ENCODE results near the gene VWDE. TPM values are rescaled to one million over a fixed set of nuclear protein-coding genes. Genes with fewer than 3 reads are reported as not detected.

VWDE gene
- total RNA-seq, 1 donor from 2014 or later: 12.4 TPM

DNA sequence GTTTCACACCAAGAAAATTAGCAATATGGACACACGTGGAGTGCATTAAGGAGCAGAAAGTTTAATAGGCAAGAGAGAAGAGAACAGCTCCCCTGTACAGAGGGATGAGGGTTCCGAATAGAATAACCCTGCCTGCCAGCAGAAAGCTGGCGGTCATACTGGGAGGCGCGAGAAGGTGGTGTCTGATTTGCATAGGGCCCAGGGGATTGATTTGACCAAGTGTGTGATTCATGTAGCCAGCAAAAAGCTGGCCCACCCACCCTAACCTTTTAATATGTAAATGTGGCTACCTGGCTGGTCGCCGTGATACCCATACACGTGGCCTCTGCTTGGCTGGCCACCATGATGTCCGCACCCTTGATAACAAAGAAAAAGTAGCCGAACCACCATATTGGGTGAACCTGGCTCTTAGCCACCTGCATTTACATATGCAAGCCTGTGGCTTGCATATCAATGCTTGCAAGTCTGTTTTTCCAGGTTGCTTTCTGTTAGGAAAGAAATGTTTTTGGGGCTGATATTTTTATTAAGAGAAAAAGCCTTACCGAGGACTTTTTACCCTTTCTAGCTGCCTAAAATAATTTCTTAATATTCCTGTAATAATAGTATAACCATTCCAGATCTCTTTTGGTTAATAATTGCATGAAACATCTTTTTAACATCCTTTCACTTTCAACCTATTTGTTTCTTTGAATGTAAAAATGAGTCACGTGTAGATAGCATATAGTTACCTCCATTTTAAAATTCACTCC, 20.5 kb upstream of the VWDE start:
- TF ChIP-seq, protein P1, sequence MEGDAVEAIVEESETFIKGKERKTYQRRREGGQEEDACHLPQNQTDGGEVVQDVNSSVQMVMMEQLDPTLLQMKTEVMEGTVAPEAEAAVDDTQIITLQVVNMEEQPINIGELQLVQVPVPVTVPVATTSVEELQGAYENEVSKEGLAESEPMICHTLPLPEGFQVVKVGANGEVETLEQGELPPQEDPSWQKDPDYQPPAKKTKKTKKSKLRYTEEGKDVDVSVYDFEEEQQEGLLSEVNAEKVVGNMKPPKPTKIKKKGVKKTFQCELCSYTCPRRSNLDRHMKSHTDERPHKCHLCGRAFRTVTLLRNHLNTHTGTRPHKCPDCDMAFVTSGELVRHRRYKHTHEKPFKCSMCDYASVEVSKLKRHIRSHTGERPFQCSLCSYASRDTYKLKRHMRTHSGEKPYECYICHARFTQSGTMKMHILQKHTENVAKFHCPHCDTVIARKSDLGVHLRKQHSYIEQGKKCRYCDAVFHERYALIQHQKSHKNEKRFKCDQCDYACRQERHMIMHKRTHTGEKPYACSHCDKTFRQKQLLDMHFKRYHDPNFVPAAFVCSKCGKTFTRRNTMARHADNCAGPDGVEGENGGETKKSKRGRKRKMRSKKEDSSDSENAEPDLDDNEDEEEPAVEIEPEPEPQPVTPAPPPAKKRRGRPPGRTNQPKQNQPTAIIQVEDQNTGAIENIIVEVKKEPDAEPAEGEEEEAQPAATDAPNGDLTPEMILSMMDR (IDR thresholded peaks at IDR 0.05; ENCODE audit: partially characterized antibody, unreplicated experiment): no peak
- no peak for DNase-seq
- peak overlapping the region; percentile 8 for H3K4me3 Mint-ChIP-seq (ENCODE audit: unreplicated experiment)
- H3K27ac Mint-ChIP-seq (ENCODE audit: unreplicated experiment): no peak overlapping the region
- peaks cover under 1% of the 10 kb centered on the region for H3K36me3 Mint-ChIP-seq (ENCODE audit: unreplicated experiment)
- H3K9me3 Mint-ChIP-seq (ENCODE audit: unreplicated experiment): peaks cover 11% of the 10 kb centered on the region
- H3K27me3 Mint-ChIP-seq (ENCODE audit: unreplicated experiment): peaks cover 3% of the 10 kb centered on the region
- peaks cover 3% of the 10 kb centered on the region for H3K4me1 Mint-ChIP-seq (ENCODE audit: low read depth, unreplicated experiment)

DNA sequence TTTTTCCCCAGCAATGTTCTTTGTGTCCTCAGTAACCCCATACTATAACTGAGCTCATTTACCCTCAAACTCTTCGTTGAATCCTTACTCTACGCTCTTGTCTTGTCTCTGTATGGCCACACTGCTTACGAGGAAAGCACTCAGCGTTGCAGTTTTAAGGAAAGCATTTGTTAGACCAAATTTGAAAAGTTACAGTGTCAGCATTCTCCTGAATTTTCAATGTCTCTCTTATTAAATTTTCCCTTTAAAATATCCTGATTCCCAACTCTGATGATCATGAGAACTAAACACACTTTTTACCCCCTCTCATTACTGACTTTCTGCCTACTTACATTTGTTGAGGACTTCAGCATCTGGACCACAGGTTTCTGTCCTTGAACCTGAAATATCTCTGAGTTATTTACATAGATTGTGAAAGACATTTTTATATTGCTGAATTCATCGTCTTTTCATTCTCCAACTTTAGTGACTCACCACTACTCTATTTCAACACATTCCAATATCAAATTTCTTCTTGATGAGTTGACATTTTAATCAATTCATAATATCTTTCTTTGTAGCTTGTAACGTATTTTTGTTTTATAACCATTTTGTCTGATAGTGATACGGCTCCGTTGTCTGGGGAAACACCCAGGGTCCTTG, 19.8 kb upstream of the VWDE start:
- Mint-ChIP-seq H3K27ac (ENCODE audit: unreplicated experiment) (no peak overlapping the region), H3K4me1 (ENCODE audit: low read depth, unreplicated experiment) (peaks cover 3% of the 10 kb centered on the region), H3K9me3 (ENCODE audit: unreplicated experiment) (peaks cover 11% of the 10 kb centered on the region), H3K4me3 (ENCODE audit: unreplicated experiment) (peak overlapping the region; percentile 8), H3K36me3 (ENCODE audit: unreplicated experiment) (no peaks in the 10 kb centered on the region), H3K27me3 (ENCODE audit: unreplicated experiment) (peaks cover 3% of the 10 kb centered on the region)
- no peak for DNase-seq
- TF ChIP-seq, protein P1 (IDR thresholded peaks at IDR 0.05; ENCODE audit: partially characterized antibody, unreplicated experiment): no peak

DNA sequence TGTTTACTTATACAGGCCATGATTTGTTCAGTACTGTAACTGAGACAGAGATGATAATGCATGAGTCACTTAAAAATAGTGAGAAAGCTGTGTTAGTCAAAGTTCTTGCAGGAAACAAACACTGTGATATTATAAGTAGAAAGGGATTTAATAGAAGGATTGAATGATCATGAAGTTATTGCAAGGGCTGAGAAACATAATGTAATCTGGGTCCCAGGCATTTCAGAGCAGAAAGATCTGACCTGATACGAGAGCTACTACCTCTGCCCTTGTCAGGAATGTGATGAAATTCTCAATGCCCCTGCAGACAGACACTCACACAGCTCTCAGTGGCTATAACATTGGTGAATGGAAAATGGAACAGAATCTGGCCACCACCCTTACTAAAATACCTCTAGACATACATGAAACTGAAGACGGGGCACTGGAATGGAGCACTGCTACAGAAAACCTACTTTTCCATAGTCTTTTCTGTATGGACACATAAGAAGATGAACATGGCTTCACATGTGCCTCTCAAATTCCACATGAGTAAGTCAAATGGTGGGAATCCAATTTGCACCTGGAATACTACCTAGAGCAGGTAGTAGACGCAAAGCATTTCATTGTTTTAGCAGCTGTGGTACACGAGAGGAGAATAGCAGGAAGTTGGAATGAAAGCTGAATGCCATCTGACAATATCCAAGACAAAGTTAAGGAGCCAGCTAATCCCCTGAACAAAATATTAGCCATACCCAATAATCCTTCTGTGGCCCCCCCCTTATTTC, 19.1 kb upstream of the VWDE start:
- TF ChIP-seq, protein P1 (IDR thresholded peaks at IDR 0.05; ENCODE audit: partially characterized antibody, unreplicated experiment): no peak
- no peak for DNase-seq
- peaks cover 3% of the 10 kb centered on the region for H3K27me3 Mint-ChIP-seq (ENCODE audit: unreplicated experiment)
- peaks cover 3% of the 10 kb centered on the region for H3K4me1 Mint-ChIP-seq (ENCODE audit: low read depth, unreplicated experiment)
- H3K9me3 Mint-ChIP-seq (ENCODE audit: unreplicated experiment): peaks cover 8% of the 10 kb centered on the region
- no peak overlapping the region for H3K27ac Mint-ChIP-seq (ENCODE audit: unreplicated experiment)
- H3K4me3 Mint-ChIP-seq (ENCODE audit: unreplicated experiment): no peak overlapping the region
- H3K36me3 Mint-ChIP-seq (ENCODE audit: unreplicated experiment): no peaks in the 10 kb centered on the region

DNA sequence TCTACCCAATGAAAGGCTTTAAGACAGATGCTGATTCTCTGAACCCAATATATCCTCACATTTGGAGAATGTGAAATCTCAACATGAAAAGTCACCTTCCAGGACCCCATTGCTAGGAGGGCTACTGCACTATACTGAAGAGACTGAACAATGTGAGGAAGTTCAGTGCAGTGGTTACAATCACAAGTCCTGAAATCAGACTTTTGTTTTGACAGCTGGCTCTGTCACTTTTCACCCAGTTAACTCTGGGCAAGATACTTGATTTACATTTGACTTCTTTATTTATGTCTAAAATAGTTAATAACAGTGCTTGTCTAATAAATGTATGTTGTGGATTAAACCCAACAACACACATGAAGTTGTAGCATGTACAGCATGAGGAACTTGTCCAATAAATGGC, 14.8 kb upstream of the VWDE start:
- H3K9me3 Mint-ChIP-seq (ENCODE audit: unreplicated experiment): peaks cover 2% of the 10 kb centered on the region
- H3K27ac Mint-ChIP-seq (ENCODE audit: unreplicated experiment): no peak overlapping the region
- H3K27me3 Mint-ChIP-seq (ENCODE audit: unreplicated experiment): no peaks in the 10 kb centered on the region
- TF ChIP-seq, protein P1 (IDR thresholded peaks at IDR 0.05; ENCODE audit: partially characterized antibody, unreplicated experiment): no peak
- no peak overlapping the region for H3K4me3 Mint-ChIP-seq (ENCODE audit: unreplicated experiment)
- no peaks in the 10 kb centered on the region for H3K36me3 Mint-ChIP-seq (ENCODE audit: unreplicated experiment)
- DNase-seq: no peak
- H3K4me1 Mint-ChIP-seq (ENCODE audit: low read depth, unreplicated experiment): no peaks in the 10 kb centered on the region
